DMS 273 (cell line): ENCODE results near the gene XXYLT1.

Experiments used
- DNase-seq: peaks from one replicate; lab custom pipeline; 2025; ENCODE audit not compliant: unreplicated experiment; lab: John Stamatoyannopoulos, UW

Gene XXYLT1

GRCh38 chr3:195034541-195034940 is 236.4 kb downstream of the XXYLT1 start:
- no peak for DNase-seq

- DNase-seq: no peak
These were observed 236.9 kb downstream of the XXYLT1 start for GRCh38 chr3:195034101-195034500.

GRCh38 chr3:195033531-195034091 is 237.3 kb downstream of the XXYLT1 start:
- DNase-seq: no peak

- no peak for DNase-seq
These were observed 238.0 kb downstream of the XXYLT1 start for GRCh38 chr3:195032955-195033354.

GRCh38 chr3:195032106-195032759 is 238.7 kb downstream of the XXYLT1 start:
- no peak for DNase-seq

- no peak for DNase-seq
These were observed 239.4 kb downstream of the XXYLT1 start for GRCh38 chr3:195031574-195032003.

GRCh38 chr3:195030791-195031321 is 240.1 kb downstream of the XXYLT1 start:
- no peak for DNase-seq

GRCh38 chr3:195028877-195029606 is 241.9 kb downstream of the XXYLT1 start:
- DNase-seq: no peak

- no peak for DNase-seq
These were observed 245.1 kb downstream of the XXYLT1 start for GRCh38 chr3:195025884-195026200.

- no peak for DNase-seq
These were observed 245.7 kb downstream of the XXYLT1 start for GRCh38 chr3:195025056-195025883.

GRCh38 chr3:195023989-195024388 is 247.0 kb downstream of the XXYLT1 start:
- no peak for DNase-seq

- no peak for DNase-seq
These were observed 247.4 kb downstream of the XXYLT1 start for GRCh38 chr3:195023576-195023975.

GRCh38 chr3:195021692-195022091 is 249.3 kb downstream of the XXYLT1 start:
- no peak for DNase-seq

GRCh38 chr3:195020921-195021320 is 250.0 kb downstream of the XXYLT1 start:
- no peak for DNase-seq

GRCh38 chr3:195020185-195020584 is 250.8 kb downstream of the XXYLT1 start:
- DNase-seq: no peak

- DNase-seq: no peak
These were observed 251.6 kb downstream of the XXYLT1 start for GRCh38 chr3:195019335-195019734.
